ENCODE results near the gene DIS3L2. TPM values are rescaled to one million over a fixed set of nuclear protein-coding genes. Genes with fewer than 3 reads are reported as not detected.

The DIS3L2 gene
- total RNA-seq, 4 donors from 2014 or later = 40.6 to 105 (median 43.9) TPM

DNA sequence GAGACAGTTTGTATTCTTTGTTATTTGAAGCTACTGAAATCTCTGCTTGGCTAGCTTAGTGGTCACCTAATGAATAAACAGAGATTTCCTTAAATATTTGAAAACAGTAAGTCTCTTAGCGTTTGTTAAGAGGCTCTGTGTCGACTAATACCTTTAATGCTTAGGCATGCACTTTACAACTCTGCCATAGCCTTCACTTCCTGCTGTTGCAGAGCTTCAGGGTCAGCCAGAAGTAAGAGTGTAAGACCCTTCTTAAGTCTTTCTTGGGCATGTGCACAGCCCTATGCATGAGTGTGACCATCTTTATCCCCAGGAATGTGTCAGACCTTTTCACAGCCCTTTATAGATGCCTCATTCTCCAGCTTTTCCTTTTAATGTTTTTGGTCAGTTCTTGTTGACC lies 221.8 kb downstream of the DIS3L2 start:
- H3K4me3 ChIP-seq = no peak overlapping the region
- H3K4me1 ChIP-seq = no peaks in the 10 kb centered on the region
- no peak for DNase-seq (ENCODE audit: low spot score in 2 of 2)
- no peaks in the 10 kb centered on the region for H3K9me3 ChIP-seq
- no peaks in the 10 kb centered on the region for H3K27me3 ChIP-seq
- 89% methylated on average over 2 of the region's 2 CpGs for WGBS
- no peak overlapping the region for H3K27ac ChIP-seq
- no peak for TF ChIP-seq POLR2AphosphoS5 (IDR thresholded peaks at IDR 0.05)
- H3K36me3 ChIP-seq = no peaks in the 10 kb centered on the region

- Histone ChIP-seq H3K27ac (no peak overlapping the region), H3K4me1 (no peaks in the 10 kb centered on the region), H3K36me3 (no peaks in the 10 kb centered on the region), H3K27me3 (no peaks in the 10 kb centered on the region), H3K4me3 (no peak overlapping the region), H3K9me3 (no peaks in the 10 kb centered on the region)
- TF ChIP-seq CTCF (IDR thresholded peaks at IDR 0.05) (no peak), POLR2AphosphoS5 (IDR thresholded peaks at IDR 0.05) (no peak), POLR2A (IDR thresholded peaks at IDR 0.05) (no peak), EP300 (IDR thresholded peaks at IDR 0.05) (no peak)
- 96% methylated on average over 6 of the region's 6 CpGs for WGBS
- no peak for DNase-seq (ENCODE audit: low spot score in 2 of 2)
Measured at GRCh38 chr2:232184346-232184745, 222.8 kb downstream of the DIS3L2 start.

DNA sequence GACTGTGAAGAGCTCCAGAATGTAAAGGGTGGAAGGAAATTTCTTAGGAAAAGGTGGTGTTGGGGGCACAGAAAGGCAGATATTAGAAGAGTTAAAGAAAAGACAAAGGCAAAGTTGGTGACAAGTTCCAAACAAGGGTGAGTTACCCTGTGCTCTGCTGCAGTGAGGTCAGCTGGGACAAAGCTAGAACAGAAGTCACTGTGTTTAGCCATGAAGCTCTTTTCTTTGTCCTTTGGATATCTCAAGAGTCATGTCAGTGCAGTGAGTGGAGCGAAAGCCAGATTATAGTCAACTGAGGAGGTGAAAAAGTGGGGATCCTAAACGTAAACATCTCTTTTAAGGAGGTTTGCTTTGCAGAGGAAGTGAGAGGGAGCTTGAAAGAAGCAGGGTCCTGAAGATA lies 229.3 kb downstream of the DIS3L2 start:
- TF ChIP-seq POLR2A (IDR thresholded peaks at IDR 0.05) (no peak), CTCF (IDR thresholded peaks at IDR 0.05) (no peak), POLR2AphosphoS5 (IDR thresholded peaks at IDR 0.05) (no peak), EP300 (IDR thresholded peaks at IDR 0.05) (no peak)
- no peak for DNase-seq (ENCODE audit: low spot score in 2 of 2)
- WGBS = 83% methylated on average over 2 of the region's 2 CpGs

GRCh38 chr2:232195487-232195886 lies 234.0 kb downstream of the DIS3L2 start:
- H3K27ac ChIP-seq = no peak overlapping the region
- peaks cover 5% of the 10 kb centered on the region for H3K36me3 ChIP-seq
- WGBS = 94% methylated on average over 1 of the region's 1 CpG
- no peak for DNase-seq (ENCODE audit: low spot score in 2 of 2)
- H3K4me1 ChIP-seq = no peaks in the 10 kb centered on the region
- TF ChIP-seq POLR2A (IDR thresholded peaks at IDR 0.05) = no peak
- TF ChIP-seq EP300 (IDR thresholded peaks at IDR 0.05) = no peak
- no peak for TF ChIP-seq CTCF (IDR thresholded peaks at IDR 0.05)
- TF ChIP-seq POLR2AphosphoS5 (IDR thresholded peaks at IDR 0.05) = no peak
- H3K27me3 ChIP-seq = no peaks in the 10 kb centered on the region
- H3K4me3 ChIP-seq = no peak overlapping the region
- no peaks in the 10 kb centered on the region for H3K9me3 ChIP-seq

More for the DNA sequence above, 229.3 kb downstream of the DIS3L2 start:
- Histone ChIP-seq H3K9me3 (no peaks in the 10 kb centered on the region), H3K36me3 (peaks cover 5% of the 10 kb centered on the region), H3K27ac (no peak overlapping the region), H3K4me3 (no peak overlapping the region), H3K4me1 (no peaks in the 10 kb centered on the region), H3K27me3 (no peaks in the 10 kb centered on the region)

GRCh38 chr2:232196802-232197201 lies 235.3 kb downstream of the DIS3L2 start:
- no peaks in the 10 kb centered on the region for H3K27me3 ChIP-seq
- no peaks in the 10 kb centered on the region for H3K4me1 ChIP-seq
- H3K27ac ChIP-seq = no peak overlapping the region
- no peak overlapping the region for H3K4me3 ChIP-seq
- TF ChIP-seq EP300 (IDR thresholded peaks at IDR 0.05) (no peak), POLR2A (IDR thresholded peaks at IDR 0.05) (no peak), POLR2AphosphoS5 (IDR thresholded peaks at IDR 0.05) (no peak), CTCF (IDR thresholded peaks at IDR 0.05) (no peak)
- no peaks in the 10 kb centered on the region for H3K9me3 ChIP-seq
- no peak for DNase-seq (ENCODE audit: low spot score in 2 of 2)
- H3K36me3 ChIP-seq = peaks cover 5% of the 10 kb centered on the region

DNA sequence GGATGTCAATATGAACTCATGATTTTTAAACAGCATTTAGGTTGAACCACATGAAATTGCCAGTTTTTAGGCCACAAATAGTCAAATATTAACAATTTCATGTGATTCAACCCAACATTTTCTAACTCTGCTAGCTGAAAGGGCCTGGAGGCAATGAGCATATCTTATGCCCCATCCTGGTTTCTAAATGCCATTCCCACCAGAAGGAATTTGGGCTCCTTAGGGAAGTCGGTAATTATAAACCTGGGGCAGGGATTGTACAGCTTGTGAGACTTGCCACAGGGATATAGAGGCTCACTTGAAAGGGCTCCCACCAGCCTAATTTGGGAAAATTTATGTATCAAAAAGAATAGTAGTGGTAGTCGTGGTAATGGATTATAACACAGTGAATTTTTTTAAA lies 238.7 kb downstream of the DIS3L2 start:
- WGBS = 87% methylated on average over 2 of the region's 2 CpGs
- no peak overlapping the region for H3K4me3 ChIP-seq

More for the DNA sequence above, 238.7 kb downstream of the DIS3L2 start:
- no peaks in the 10 kb centered on the region for H3K9me3 ChIP-seq
- no peak overlapping the region for H3K27ac ChIP-seq
- no peaks in the 10 kb centered on the region for H3K27me3 ChIP-seq
- no peak for TF ChIP-seq POLR2AphosphoS5 (IDR thresholded peaks at IDR 0.05)
- no peak for TF ChIP-seq CTCF (IDR thresholded peaks at IDR 0.05)
- TF ChIP-seq EP300 (IDR thresholded peaks at IDR 0.05) = no peak
- no peak for TF ChIP-seq POLR2A (IDR thresholded peaks at IDR 0.05)
- peaks cover 5% of the 10 kb centered on the region for H3K4me1 ChIP-seq
- H3K36me3 ChIP-seq = no peaks in the 10 kb centered on the region
- DNase-seq (ENCODE audit: low spot score in 2 of 2) = no peak
